AG04449 (cell line): Measurements from ENCODE around the gene RAB3IL1.

Source experiments
- CTCF ChIA-PET: fragments of 350-600 bp; formaldehyde crosslinking; extraction: SDS; loops from one replicate; lab custom pipeline; 2021; ENCODE audit warnings: antibody characterized with exemption; lab: Yijun Ruan, JAX
- POLR2A ChIA-PET: fragments of 400-600, 350-600 bp; formaldehyde crosslinking; extraction: SDS; loops from one replicate; lab custom pipeline; 2020; ENCODE audit warnings: antibody characterized with exemption, inconsistent platforms; lab: Yijun Ruan, JAX
- DNase-seq: peaks from one replicate; pipeline ENCODE4 v3.0.0-alpha.2; 2010; ENCODE audit warnings: low read depth, low spot score
- H3K4me3 ChIP-seq: 2 replicates; pipeline ENCODE4 v1.5.1; 2011; ENCODE audit warnings: low read depth, mild to moderate bottlenecking, control low read depth, low read length
- TF ChIP-seq, protein P1 (sequence below): IDR thresholded peaks from one replicate; pipeline ENCODE4 v1.5.1; 2011; ENCODE audit warnings: mild to moderate bottlenecking, moderate library complexity, low read length, control low read depth, inconsistent platforms; ENCODE audit not compliant: insufficient read depth; ENCODE audit errors: missing control alignments

The RAB3IL1 gene

DNA sequence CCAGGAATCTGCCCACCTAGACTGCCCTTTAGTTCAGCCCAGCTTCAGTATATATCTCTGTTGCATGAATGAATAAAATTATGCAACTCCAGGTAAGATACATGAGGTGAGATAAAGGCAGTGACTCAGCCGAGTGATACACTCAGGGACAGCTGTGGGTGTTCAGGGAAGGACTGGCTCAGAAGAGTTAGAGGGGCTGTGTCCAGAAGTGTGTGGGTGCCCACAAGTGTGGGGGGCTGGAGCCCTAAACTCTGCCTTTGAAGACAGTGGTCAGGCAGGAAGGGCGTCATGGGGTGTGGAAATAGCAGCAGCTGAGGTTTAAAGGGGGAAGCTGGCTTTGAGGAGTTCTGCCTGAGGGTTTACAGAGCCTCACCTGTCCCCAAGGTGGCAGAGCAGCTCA is 41.7 kb upstream of the RAB3IL1 start:
- ChIA-PET POLR2A (interaction anchor here (1.4 kb wide), 1 partner anchor 149 kb away, joined by 4 read pairs; no protein-coding TSS in a partner anchor), CTCF (interaction anchor here (1.0 to 7.4 kb wide), 8 partner anchors 9 to 149 kb away, joined by 3 to 73 read pairs (median 6); partner anchors contain the start of gene BEST1)
- no peak for DNase-seq
- no peak overlapping the region for H3K4me3 ChIP-seq
- TF ChIP-seq, protein P1, sequence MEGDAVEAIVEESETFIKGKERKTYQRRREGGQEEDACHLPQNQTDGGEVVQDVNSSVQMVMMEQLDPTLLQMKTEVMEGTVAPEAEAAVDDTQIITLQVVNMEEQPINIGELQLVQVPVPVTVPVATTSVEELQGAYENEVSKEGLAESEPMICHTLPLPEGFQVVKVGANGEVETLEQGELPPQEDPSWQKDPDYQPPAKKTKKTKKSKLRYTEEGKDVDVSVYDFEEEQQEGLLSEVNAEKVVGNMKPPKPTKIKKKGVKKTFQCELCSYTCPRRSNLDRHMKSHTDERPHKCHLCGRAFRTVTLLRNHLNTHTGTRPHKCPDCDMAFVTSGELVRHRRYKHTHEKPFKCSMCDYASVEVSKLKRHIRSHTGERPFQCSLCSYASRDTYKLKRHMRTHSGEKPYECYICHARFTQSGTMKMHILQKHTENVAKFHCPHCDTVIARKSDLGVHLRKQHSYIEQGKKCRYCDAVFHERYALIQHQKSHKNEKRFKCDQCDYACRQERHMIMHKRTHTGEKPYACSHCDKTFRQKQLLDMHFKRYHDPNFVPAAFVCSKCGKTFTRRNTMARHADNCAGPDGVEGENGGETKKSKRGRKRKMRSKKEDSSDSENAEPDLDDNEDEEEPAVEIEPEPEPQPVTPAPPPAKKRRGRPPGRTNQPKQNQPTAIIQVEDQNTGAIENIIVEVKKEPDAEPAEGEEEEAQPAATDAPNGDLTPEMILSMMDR, result no peak

GRCh38 chr11:61958590-61958989 is 41.2 kb upstream of the RAB3IL1 start:
- no peak for DNase-seq
- H3K4me3 ChIP-seq, result no peak overlapping the region
- CTCF ChIA-PET, result interaction anchor here (1.0 to 7.4 kb wide), 6 partner anchors 10 to 150 kb away, joined by 3 to 73 read pairs (median 4); no protein-coding TSS in a partner anchor
- POLR2A ChIA-PET, result interaction anchor here (1.4 kb wide), 1 partner anchor 150 kb away, joined by 4 read pairs; no protein-coding TSS in a partner anchor
- TF ChIP-seq, protein P1, result no peak

GRCh38 chr11:61957021-61957770 is 39.8 kb upstream of the RAB3IL1 start:
- TF ChIP-seq, protein P1, result no peak
- CTCF ChIA-PET, result interaction anchor here (1.0 to 7.4 kb wide), 6 partner anchors 9 to 124 kb away, joined by 3 to 73 read pairs (median 4); partner anchors contain the start of gene FTH1
- POLR2A ChIA-PET, result interaction anchor here (1.3 kb wide), 1 partner anchor 11 kb away, joined by 3 read pairs; the partner anchor contains the start of gene FTH1
- DNase-seq, result no peak
- H3K4me3 ChIP-seq, result no peak overlapping the region

DNA sequence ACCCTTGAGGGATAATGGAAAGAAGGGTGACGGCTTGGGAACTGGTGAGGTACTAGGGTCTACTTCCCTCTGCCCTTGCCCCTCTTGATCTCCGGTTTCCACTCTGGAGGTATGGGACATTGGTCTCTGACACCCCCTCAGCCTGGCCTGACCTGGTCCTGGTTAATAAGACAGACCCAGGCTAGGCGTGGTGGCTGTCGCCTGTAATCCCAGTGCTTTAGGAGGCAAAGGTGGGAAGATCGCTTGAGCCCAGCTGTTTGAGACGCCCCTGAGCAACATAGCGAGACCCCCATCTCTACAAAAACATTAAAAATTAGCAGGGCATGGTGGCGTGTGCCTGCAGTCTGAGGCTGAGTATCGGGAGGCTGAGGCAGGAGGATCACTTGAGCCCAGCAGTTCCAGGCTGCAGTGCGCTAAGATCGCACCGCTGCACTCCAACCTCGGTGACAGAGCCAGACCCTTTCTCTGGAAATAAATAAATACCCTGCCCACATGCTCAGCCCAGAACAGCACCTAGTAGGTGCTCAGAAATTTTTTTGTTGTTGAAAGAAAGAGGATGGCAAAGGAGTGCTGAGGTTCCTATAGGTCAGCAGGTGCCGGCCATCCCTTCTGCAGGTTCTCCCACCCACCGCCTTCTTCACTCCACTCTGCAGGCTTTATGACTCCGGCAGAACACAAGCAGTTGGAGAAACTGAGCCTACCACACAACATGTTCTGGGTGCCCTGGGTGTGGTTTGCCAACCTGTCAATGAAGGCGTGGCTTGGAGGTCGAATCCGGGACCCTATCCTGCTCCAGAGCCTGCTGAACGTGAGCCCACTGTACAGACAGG is 39.0 kb upstream of the RAB3IL1 start:
- no peak for DNase-seq
- POLR2A ChIA-PET, result interaction anchor here (1.3 kb wide), 1 partner anchor 11 kb away, joined by 3 read pairs; the partner anchor contains the start of gene FTH1
- H3K4me3 ChIP-seq, result no peak overlapping the region
- CTCF ChIA-PET, result interaction anchor here (1.0 to 7.4 kb wide), 4 partner anchors 9 to 125 kb away, joined by 3 to 73 read pairs (median 20); partner anchors contain the start of gene FTH1
- TF ChIP-seq, protein P1, result no peak

DNA sequence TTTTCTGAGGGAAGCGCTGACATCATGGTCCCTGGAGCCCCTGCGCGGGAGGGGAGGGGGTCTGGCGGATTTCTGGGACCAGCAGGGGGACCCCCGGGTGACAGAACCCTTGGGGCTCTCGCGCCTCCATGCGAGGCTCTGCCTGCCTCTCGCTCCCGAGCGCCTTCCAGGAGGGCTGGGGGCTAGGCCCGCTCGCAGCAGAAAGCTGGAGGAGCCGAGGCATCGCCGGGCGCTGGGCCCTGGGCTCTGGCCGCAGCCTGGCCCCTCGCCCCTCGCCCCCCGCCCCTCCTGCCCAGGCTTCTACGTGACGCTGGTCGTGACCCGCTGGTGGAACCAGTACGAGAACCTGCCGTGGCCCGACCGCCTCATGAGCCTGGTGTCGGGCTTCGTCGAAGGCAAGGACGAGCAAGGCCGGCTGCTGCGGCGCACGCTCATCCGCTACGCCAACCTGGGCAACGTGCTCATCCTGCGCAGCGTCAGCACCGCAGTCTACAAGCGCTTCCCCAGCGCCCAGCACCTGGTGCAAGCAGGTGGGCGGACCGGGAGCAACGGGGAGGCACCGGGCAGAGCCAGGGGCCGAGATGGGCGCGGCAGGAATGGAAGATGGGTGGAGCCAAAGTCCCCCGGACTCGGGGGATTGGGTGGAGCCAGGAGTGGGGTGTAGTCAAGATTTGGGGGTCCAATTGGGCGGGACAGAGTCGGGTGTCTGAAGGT is 38.2 kb upstream of the RAB3IL1 start:
- ChIA-PET CTCF (interaction anchor here (1.0 to 12.3 kb wide), 8 partner anchors 10 to 152 kb away, joined by 3 to 568 read pairs (median 4); no protein-coding TSS in a partner anchor), POLR2A (interaction anchor here (1.0 to 1.4 kb wide), 4 partner anchors 8 to 13 kb away, joined by 3 to 6 read pairs (median 5); partner anchors contain the start of gene FTH1)
- no peak for DNase-seq
- TF ChIP-seq, protein P1, result no peak
- peak overlapping the region; percentile 37 for H3K4me3 ChIP-seq
